ENCODE measurements around the gene LRMDA. TPM values are rescaled to one million over a fixed set of nuclear protein-coding genes. Genes with fewer than 3 reads are reported as not detected.
A peak's percentile ranks its signal among the peaks of the same experiment; 100 is the strongest.

Gene LRMDA
- total RNA-seq, 4 donors from 2014 or later: 9.8 to 18.6 (median 15.8) TPM

GRCh38 chr10:76375761-76376160 lies 944.3 kb downstream of the LRMDA start:
- no peak for DNase-seq (ENCODE audit: low spot score in 2 of 2)
- H3K27ac ChIP-seq: no peak overlapping the region
- no peaks in the 10 kb centered on the region for H3K36me3 ChIP-seq
- 87 to 97% methylated on average over 1 of the region's 1 CpG for WGBS, 2 donors
- TF ChIP-seq CTCF (IDR thresholded peaks at IDR 0.05) (no peak), EP300 (IDR thresholded peaks at IDR 0.05) (no peak), POLR2A (IDR thresholded peaks at IDR 0.05) (no peak)
- H3K4me1 ChIP-seq: no peaks in the 10 kb centered on the region
- H3K4me3 ChIP-seq: no peak overlapping the region
- H3K9me3 ChIP-seq: peaks cover 0 to 7% (median 0%) of the 10 kb centered on the region in 4 donors
- no peaks in the 10 kb centered on the region for H3K27me3 ChIP-seq

DNA sequence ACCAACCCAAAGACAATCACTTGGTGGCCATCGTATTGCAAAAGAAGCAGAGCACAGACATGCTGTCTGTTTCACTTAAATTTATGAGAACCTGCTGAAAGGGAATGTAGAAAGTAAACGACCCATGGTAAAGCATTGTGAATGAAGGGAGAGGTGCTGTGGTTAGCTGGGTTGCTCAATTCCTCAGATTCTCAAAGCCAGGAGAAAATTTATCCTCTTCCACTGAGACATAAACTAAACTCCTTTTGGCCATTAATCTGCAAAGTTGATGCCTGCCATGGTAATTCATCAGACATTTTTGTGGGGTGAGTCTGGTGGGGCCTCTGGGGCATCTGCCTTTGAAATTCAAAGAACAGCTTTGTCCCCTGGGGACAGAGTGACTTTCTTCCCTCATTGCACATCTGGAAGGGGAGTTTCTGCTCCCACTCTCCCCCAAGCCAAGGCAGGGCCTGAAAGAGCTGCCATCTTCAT lies 951.0 kb downstream of the LRMDA start:
- Histone ChIP-seq H3K27ac (no peak overlapping the region), H3K4me3 (no peak overlapping the region), H3K4me1 (no peaks in the 10 kb centered on the region), H3K36me3 (no peaks in the 10 kb centered on the region), H3K9me3 (peaks cover 0 to 4% (median 0%) of the 10 kb centered on the region in 4 donors), H3K27me3 (no peaks in the 10 kb centered on the region)
- no peak for DNase-seq (ENCODE audit: low spot score in 2 of 2)
- 45 to 46% methylated on average over 2 of the region's 2 CpGs for WGBS, 2 donors
- TF ChIP-seq POLR2A (IDR thresholded peaks at IDR 0.05) (no peak), EP300 (IDR thresholded peaks at IDR 0.05) (peak in 1 of 2 donors; percentile 55), CTCF (IDR thresholded peaks at IDR 0.05) (no peak)

GRCh38 chr10:76388321-76389023 lies 957.0 kb downstream of the LRMDA start:
- TF ChIP-seq CTCF (IDR thresholded peaks at IDR 0.05): no peak
- TF ChIP-seq EP300 (IDR thresholded peaks at IDR 0.05): no peak
- TF ChIP-seq POLR2A (IDR thresholded peaks at IDR 0.05): no peak
- WGBS, 2 donors: 98% methylated on average over 2 of the region's 2 CpGs
- H3K27ac ChIP-seq: no peak overlapping the region
- H3K4me1 ChIP-seq: no peaks in the 10 kb centered on the region
- no peaks in the 10 kb centered on the region for H3K36me3 ChIP-seq
- no peak for DNase-seq (ENCODE audit: low spot score in 2 of 2)
- no peaks in the 10 kb centered on the region for H3K27me3 ChIP-seq
- no peaks in the 10 kb centered on the region for H3K9me3 ChIP-seq
- H3K4me3 ChIP-seq: no peak overlapping the region

DNA sequence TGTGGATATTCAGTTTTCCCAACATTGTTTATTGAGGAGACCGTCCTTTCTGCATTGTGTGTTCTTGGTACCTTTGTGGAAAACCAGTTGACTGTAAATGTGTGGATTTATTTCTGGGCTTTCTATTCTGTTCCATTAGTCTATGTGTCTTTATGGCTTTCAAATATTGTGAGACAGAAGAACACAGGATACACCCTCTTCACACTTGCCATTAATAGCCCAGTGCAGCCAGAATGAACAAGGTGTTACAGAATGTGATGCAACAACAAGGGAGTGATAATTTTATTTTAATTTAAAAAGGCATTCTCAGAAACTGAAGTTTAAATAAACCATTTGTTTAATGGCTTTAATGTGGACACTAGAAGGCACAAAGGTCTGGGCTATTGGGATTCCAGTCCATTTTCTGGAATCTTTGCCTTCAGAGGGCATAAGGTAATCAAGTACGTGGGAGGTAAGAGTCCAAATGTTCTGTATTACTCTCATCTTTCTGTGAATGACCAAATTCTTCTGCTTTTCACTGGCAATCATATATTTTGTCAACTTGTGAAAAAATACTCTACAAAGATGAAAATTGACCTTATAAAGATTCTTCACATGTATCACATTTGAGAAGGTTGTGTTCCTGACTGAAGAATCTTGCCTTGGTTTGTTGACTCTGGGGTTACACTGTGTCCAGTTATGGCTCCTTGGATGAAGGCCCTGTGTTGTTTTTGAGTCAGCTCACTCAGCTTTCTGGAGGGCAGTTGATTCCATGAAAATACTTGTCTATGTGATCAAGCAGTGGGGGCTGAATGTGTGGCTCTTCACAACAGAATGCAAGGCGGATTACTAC lies 962.7 kb downstream of the LRMDA start:
- Histone ChIP-seq H3K27ac (no peak overlapping the region), H3K4me1 (peaks cover 0 to 51% (median 11%) of the 10 kb centered on the region in 4 donors), H3K9me3 (no peaks in the 10 kb centered on the region), H3K4me3 (no peak overlapping the region), H3K36me3 (no peaks in the 10 kb centered on the region), H3K27me3 (no peaks in the 10 kb centered on the region)
- no peak for TF ChIP-seq POLR2A (IDR thresholded peaks at IDR 0.05)
- no peak for TF ChIP-seq CTCF (IDR thresholded peaks at IDR 0.05)
- no peak for TF ChIP-seq EP300 (IDR thresholded peaks at IDR 0.05)
- peak in 1 of 2 donors; percentile 24 for DNase-seq (ENCODE audit: low spot score in 2 of 2)
- WGBS, 2 donors: 80 to 91% methylated on average over 3 of the region's 3 CpGs

DNA sequence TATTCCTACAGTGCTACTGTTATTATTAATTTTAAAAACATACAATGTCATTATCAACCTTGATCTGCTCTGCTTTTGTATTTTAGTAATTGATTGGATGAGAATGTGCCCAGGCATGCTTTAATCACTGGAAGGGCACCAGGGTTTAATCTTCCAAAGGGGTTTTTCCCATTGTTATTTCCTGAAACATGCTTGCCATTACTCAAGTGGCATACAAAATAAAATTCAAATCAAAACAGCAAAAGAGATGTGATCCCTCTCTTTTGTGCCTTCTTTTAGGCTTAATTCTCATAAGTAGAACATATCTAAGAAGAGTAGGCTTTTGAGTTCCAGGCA lies 963.3 kb downstream of the LRMDA start:
- no peaks in the 10 kb centered on the region for H3K27me3 ChIP-seq
- H3K4me1 ChIP-seq: peaks cover 0 to 54% (median 11%) of the 10 kb centered on the region in 4 donors
- H3K36me3 ChIP-seq: no peaks in the 10 kb centered on the region
- no peak overlapping the region for H3K27ac ChIP-seq
- no peak for DNase-seq (ENCODE audit: low spot score in 2 of 2)
- TF ChIP-seq CTCF (IDR thresholded peaks at IDR 0.05): no peak
- no peak for TF ChIP-seq POLR2A (IDR thresholded peaks at IDR 0.05)
- no peak for TF ChIP-seq EP300 (IDR thresholded peaks at IDR 0.05)
- no peak overlapping the region for H3K4me3 ChIP-seq
- H3K9me3 ChIP-seq: no peaks in the 10 kb centered on the region

All from tibial nerve (tissue), 4 donors.